GM23248 (cell line): ENCODE data around the gene ACADS. TPM values are rescaled to one million over a fixed set of nuclear protein-coding genes. Genes with fewer than 3 reads are reported as not detected.
"Not testable (repeated sequence)": the region's sequence is repeated elsewhere in the genome, so short reads cannot be mapped to it uniquely, and the experiment has no call there.

Source experiments
- DNase-seq: peaks from one replicate; pipeline ENCODE4 v3.0.0-alpha.2; 2015
- H2AFZ ChIP-seq: fragments of 200-600 bp; sonication (generic); 2 replicates; pipeline ENCODE4 v1.6.1; 2016; ENCODE audit warnings: antibody characterized with exemption
- H3F3A ChIP-seq: fragments of 200-600 bp; sonication (generic); 2 replicates; pipeline ENCODE4 v1.6.1; 2016; ENCODE audit warnings: mild to moderate bottlenecking, antibody characterized with exemption, mixed run types; ENCODE audit not compliant: insufficient read depth
- H3K27ac ChIP-seq: fragments of 200-600 bp; sonication (generic); 2 replicates; pipeline ENCODE4 v1.5.1; 2016; ENCODE audit warnings: mild to moderate bottlenecking
- H3K27me3 ChIP-seq: fragments of 200-600 bp; sonication (generic); replicated peaks from 2 replicates; pipeline ENCODE4 v1.6.1; 2016; ENCODE audit warnings: mild to moderate bottlenecking; ENCODE audit not compliant: insufficient read depth
- H3K36me3 ChIP-seq: fragments of 200-600 bp; sonication (generic); 2 replicates; pipeline ENCODE4 v1.6.1; 2016; ENCODE audit warnings: low read depth, mild to moderate bottlenecking
- H3K4me1 ChIP-seq: fragments of 200-600 bp; sonication (generic); 2 replicates; pipeline ENCODE4 v1.6.1; 2016; ENCODE audit warnings: mild to moderate bottlenecking; ENCODE audit not compliant: insufficient read depth
- H3K4me2 ChIP-seq: fragments of 200-600 bp; sonication (generic); one replicate; pipeline ENCODE4 v1.6.1; 2016; ENCODE audit warnings: mild to moderate bottlenecking; ENCODE audit not compliant: unreplicated experiment
- H3K4me3 ChIP-seq: fragments of 200-600 bp; sonication (generic); 2 replicates; pipeline ENCODE4 v1.5.1; 2016; ENCODE audit warnings: mild to moderate bottlenecking
- H3K79me2 ChIP-seq: fragments of 200-600 bp; sonication (generic); 2 replicates; pipeline ENCODE4 v1.6.1; 2016; ENCODE audit warnings: mild to moderate bottlenecking; ENCODE audit not compliant: insufficient read depth
- H3K9ac ChIP-seq: fragments of 200-600 bp; sonication (generic); 2 replicates; pipeline ENCODE4 v1.6.1; 2016; ENCODE audit warnings: mild to moderate bottlenecking
- H3K9me2 ChIP-seq: fragments of 200-600 bp; sonication (generic); 2 replicates; pipeline ENCODE4 v1.6.1; 2016; ENCODE audit warnings: mixed run types, mild to moderate bottlenecking, moderate library complexity; ENCODE audit not compliant: insufficient read depth
- H3K9me3 ChIP-seq: fragments of 200-600 bp; sonication (generic); one replicate; pipeline ENCODE4 v1.6.1; 2017; ENCODE audit warnings: low read depth
- H4K20me1 ChIP-seq: fragments of 200-600 bp; sonication (generic); 2 replicates; pipeline ENCODE4 v1.6.0; 2016; ENCODE audit not compliant: insufficient read depth
- EZH2 ChIP-seq: fragments of 200-600 bp; sonication (generic); IDR thresholded peaks from 2 replicates; pipeline ENCODE4 v1.6.1; 2018; ENCODE audit warnings: antibody characterized with exemption, mild to moderate bottlenecking; ENCODE audit not compliant: insufficient read depth, poor library complexity, severe bottlenecking
- EZH2phosphoT487 ChIP-seq: fragments of 200-600 bp; sonication (generic); IDR thresholded peaks from 2 replicates; pipeline ENCODE4 v1.6.1; 2018; ENCODE audit warnings: antibody characterized with exemption, moderate library complexity, mild to moderate bottlenecking, low read depth; ENCODE audit not compliant: insufficient read depth
- WGBS, 2 experiments: methylation state at CpG; one replicate each; pipeline ENCODE4 v1.1.6; 2015 to 2017; ENCODE audit warnings: low lambda C conversion rate in 2 of 2, low coverage in 1 of 2; ENCODE audit errors: missing lambda C conversion rate in 2 of 2; 5-methylcytosine and 5-hydroxymethylcytosine counted together
- in situ Hi-C: fragments of 300-500 bp; cut with MboI; formaldehyde crosslinking; loops from 2 replicates; pipeline ENCODE4 v1.15.0; 2020
- polyA plus RNA-seq: library from polyadenylated mRNA; unstranded; fragments of >200 nt; fragmentation: Nextera tagmentation; extraction: Ambion mirVana; gene quantifications from 2 replicates; pipeline ENCODE4 v1.2.1, GENCODE V29; 2016
- total RNA-seq: library from RNA; depleted of rRNA; stranded (reverse); fragments of >200 nt; shearing (Covaris generic); gene quantifications from 2 replicates; pipeline ENCODE4 v1.2.3, GENCODE V29; 2014

Gene ACADS
- total and polyA plus RNA-seq, 2 experiments from 2014 or later = 10.5 to 14.5 TPM

DNA sequence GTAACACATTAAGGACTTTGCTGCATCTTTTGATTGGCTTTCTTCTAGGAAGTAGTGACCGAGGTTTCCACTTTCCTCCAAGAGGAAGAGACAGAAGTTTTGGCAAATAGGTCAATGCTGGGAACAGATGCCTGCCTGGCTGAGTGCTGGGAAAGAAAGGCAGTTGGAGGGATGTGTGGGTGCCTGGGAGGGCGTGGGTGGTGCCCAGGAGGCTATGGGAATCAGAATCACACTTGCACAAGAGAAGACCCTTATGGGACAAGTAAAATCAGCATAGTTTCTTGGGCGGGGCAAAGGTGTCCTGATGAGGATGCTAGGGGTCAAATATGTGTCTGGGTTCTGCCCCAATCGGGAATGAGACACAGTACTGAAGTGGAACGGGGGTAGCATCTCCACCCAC is 906 bp upstream of the ACADS start:
- no peak overlapping the region for H3K4me3 ChIP-seq
- peaks cover 10% of the 10 kb centered on the region; the same call in 1 of the 2 replicates for H3K36me3 ChIP-seq
- H3K27me3 ChIP-seq = no peaks in the 10 kb centered on the region
- H3K9ac ChIP-seq = 0 out of 2 replicates have a peak overlapping the region, but pooled peaks have one; percentile 77
- no peaks in the 10 kb centered on the region; the same call in 1 of the 2 replicates for H3F3A ChIP-seq
- 54% methylated on average over 5 of the region's 5 CpGs for WGBS, 2 experiments
- no peaks in the 10 kb centered on the region for H3K9me3 ChIP-seq
- H3K9me2 ChIP-seq = no peaks in the 10 kb centered on the region
- TF ChIP-seq EZH2phosphoT487 = no peak
- no peak for TF ChIP-seq EZH2
- in situ Hi-C loops = no loop called here
- no peak overlapping the region for H3K4me2 ChIP-seq
- H3K4me1 ChIP-seq = peaks cover 4% of the 10 kb centered on the region; the same call in 1 of the 2 replicates
- no peaks in the 10 kb centered on the region for H3K79me2 ChIP-seq
- no peaks in the 10 kb centered on the region for H4K20me1 ChIP-seq
- no peak overlapping the region for H3K27ac ChIP-seq
- peak overlapping the region; percentile 86; the same call in 1 of the 2 replicates for H2AFZ ChIP-seq
- no peak for DNase-seq

DNA sequence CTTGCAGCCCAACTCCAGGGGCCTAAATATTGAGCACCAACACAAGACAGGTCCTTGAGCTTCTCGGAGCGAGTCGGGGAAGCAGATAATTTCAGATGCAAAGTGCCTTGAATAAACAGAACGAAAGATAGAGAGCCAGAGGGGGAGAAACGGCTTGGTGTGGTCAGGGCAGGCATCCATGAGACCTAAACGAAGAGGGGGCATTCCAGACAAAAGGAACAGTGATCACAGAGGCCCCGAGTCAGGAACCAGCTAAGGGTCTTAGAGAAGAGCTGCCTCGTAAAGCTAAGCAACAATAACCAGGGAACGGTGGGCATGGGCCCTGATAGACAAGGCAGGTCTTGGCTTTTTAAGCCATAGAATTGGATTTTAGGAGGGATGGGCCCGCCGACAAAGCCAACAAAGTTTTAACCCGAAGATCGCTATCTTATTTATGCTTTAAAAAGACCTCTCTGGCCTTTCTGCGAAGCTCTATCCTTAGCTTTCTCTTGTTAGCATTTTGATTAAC is 421 bp upstream of the ACADS start:
- Histone ChIP-seq H4K20me1 (no peaks in the 10 kb centered on the region), H3F3A (no peaks in the 10 kb centered on the region; the same call in 1 of the 2 replicates), H3K9me2 (no peaks in the 10 kb centered on the region), H3K4me1 (peaks cover 4% of the 10 kb centered on the region; the same call in 1 of the 2 replicates), H3K4me2 (peak overlapping the region; percentile 86), H2AFZ (peak overlapping the region; percentile 86), H3K4me3 (peak overlapping the region; percentile 76), H3K36me3 (peaks cover 10% of the 10 kb centered on the region; the same call in 1 of the 2 replicates), H3K79me2 (no peaks in the 10 kb centered on the region), H3K27me3 (no peaks in the 10 kb centered on the region), H3K9me3 (no peaks in the 10 kb centered on the region), H3K9ac (peak overlapping the region; percentile 77), H3K27ac (no peak overlapping the region)
- DNase-seq = no peak
- TF ChIP-seq EZH2 (no peak), EZH2phosphoT487 (no peak)
- in situ Hi-C loops = no loop called here
- WGBS, 2 experiments = 17 to 18% methylated on average over 14 of the region's 14 CpGs

DNA sequence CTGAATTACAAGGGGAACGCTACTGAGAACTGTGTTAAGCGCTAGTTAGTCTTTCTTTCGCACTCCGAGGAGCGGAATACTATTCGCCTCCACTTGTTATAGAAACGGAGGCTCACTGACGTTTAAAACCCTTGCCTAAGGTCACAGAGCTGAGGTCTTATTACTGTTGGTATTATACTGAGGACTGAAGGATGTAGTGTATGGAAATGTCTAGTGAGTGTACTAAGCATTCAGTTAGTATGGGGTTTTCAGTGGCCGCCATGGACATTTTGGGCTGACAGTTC is 826 bp downstream of the ACADS start:
- Histone ChIP-seq H3K9me3 (no peaks in the 10 kb centered on the region), H4K20me1 (no peaks in the 10 kb centered on the region), H3K79me2 (no peaks in the 10 kb centered on the region), H3K9ac (peak overlapping the region; percentile 77; the same call in 1 of the 2 replicates), H3K4me2 (peak overlapping the region; percentile 86), H3K27me3 (no peaks in the 10 kb centered on the region), H3K27ac (no peak overlapping the region), H3F3A (no peaks in the 10 kb centered on the region), H3K36me3 (peaks cover 10% of the 10 kb centered on the region; the same call in 1 of the 2 replicates), H3K4me1 (no peaks in the 10 kb centered on the region), H2AFZ (peak overlapping the region; percentile 86; the same call in 1 of the 2 replicates), H3K9me2 (no peaks in the 10 kb centered on the region), H3K4me3 (peak overlapping the region; percentile 76)
- in situ Hi-C loops = no loop called here
- TF ChIP-seq EZH2phosphoT487 (no peak), EZH2 (no peak)
- no peak for DNase-seq
- WGBS, 2 experiments = 79% methylated on average over 9 of the region's 9 CpGs

DNA sequence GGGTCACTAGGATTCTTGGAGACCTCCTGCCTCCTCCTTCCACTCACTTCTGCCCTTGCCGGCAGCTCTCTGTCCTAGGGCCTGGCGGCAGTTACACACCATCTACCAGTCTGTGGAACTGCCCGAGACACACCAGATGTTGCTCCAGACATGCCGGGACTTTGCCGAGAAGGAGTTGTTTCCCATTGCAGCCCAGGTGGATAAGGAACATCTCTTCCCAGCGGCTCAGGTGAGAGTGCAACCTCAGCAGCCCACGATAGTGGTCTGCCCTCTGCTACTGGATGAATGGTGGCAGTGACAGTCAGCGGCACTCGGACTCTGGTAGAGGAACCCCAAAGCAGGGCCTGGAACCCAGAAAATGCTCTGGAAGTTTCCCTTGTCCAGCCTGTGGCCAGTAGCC is 1.3 kb downstream of the ACADS start:
- no peaks in the 10 kb centered on the region for H4K20me1 ChIP-seq
- no peak overlapping the region for H3K4me3 ChIP-seq
- H2AFZ ChIP-seq = no peak overlapping the region
- peaks cover 10% of the 10 kb centered on the region; the same call in 1 of the 2 replicates for H3K36me3 ChIP-seq
- H3F3A ChIP-seq = no peaks in the 10 kb centered on the region
- no peaks in the 10 kb centered on the region for H3K27me3 ChIP-seq
- in situ Hi-C loops = no loop called here
- H3K4me2 ChIP-seq = no peak overlapping the region
- DNase-seq = no peak
- H3K79me2 ChIP-seq = no peaks in the 10 kb centered on the region
- no peak overlapping the region for H3K27ac ChIP-seq
- WGBS, 2 experiments = 86 to 89% methylated on average over 9 of the region's 9 CpGs
- TF ChIP-seq EZH2 (no peak), EZH2phosphoT487 (no peak)
- H3K9me3 ChIP-seq = no peaks in the 10 kb centered on the region
- H3K4me1 ChIP-seq = no peaks in the 10 kb centered on the region
- no peaks in the 10 kb centered on the region for H3K9me2 ChIP-seq
- no peak overlapping the region for H3K9ac ChIP-seq

- H3K36me3 ChIP-seq, H3K79me2 ChIP-seq, H3K9me2 ChIP-seq, DNase-seq, H3K4me3 ChIP-seq, H3F3A ChIP-seq, H3K9me3 ChIP-seq, H3K27ac ChIP-seq, H3K9ac ChIP-seq, H4K20me1 ChIP-seq, H3K4me2 ChIP-seq, H2AFZ ChIP-seq, in situ Hi-C loops, H3K4me1 ChIP-seq, H3K27me3 ChIP-seq: not testable (repeated sequence)
- 92 to 94% methylated on average over 3 to 35 of the region's 35 CpGs for WGBS, 2 experiments
Measured at GRCh38 chr12:120732198-120732597, 6.6 kb downstream of the ACADS start.
